Dendritic cell treated with granulocyte-macrophage colony-stimulating factor and Interleukin-4, amounts not matched to agents 40 ng/mL and 50 ng/mL, for 4 days (primary cell): ENCODE results near the gene DCTN5.

Experiments
- H3K27ac Mint-ChIP-seq: one replicate; pipeline ENCODE4 v1.8.0; 2022; ENCODE audit warnings: mild to moderate bottlenecking, mixed read lengths
- H3K27me3 Mint-ChIP-seq: one replicate; pipeline ENCODE4 v1.8.0; 2022; ENCODE audit warnings: mild to moderate bottlenecking, mixed read lengths
- H3K36me3 Mint-ChIP-seq: one replicate; pipeline ENCODE4 v1.8.0; 2022; ENCODE audit warnings: low read depth, mixed read lengths
- H3K4me1 Mint-ChIP-seq: one replicate; pipeline ENCODE4 v1.8.0; 2022; ENCODE audit warnings: low read depth, mixed read lengths
- H3K4me3 Mint-ChIP-seq: one replicate; pipeline ENCODE4 v1.8.0; 2022; ENCODE audit warnings: mild to moderate bottlenecking, moderate library complexity, mixed read lengths
- H3K9me3 Mint-ChIP-seq: one replicate; pipeline ENCODE4 v1.8.0; 2022; ENCODE audit warnings: mixed read lengths
- intact Hi-C: fragments of 100-400 bp; cut with micrococcal nuclease; formaldehyde crosslinking; loops from one replicate; pipeline ENCODE4 v1.15.0; 2022

The DCTN5 gene

DNA sequence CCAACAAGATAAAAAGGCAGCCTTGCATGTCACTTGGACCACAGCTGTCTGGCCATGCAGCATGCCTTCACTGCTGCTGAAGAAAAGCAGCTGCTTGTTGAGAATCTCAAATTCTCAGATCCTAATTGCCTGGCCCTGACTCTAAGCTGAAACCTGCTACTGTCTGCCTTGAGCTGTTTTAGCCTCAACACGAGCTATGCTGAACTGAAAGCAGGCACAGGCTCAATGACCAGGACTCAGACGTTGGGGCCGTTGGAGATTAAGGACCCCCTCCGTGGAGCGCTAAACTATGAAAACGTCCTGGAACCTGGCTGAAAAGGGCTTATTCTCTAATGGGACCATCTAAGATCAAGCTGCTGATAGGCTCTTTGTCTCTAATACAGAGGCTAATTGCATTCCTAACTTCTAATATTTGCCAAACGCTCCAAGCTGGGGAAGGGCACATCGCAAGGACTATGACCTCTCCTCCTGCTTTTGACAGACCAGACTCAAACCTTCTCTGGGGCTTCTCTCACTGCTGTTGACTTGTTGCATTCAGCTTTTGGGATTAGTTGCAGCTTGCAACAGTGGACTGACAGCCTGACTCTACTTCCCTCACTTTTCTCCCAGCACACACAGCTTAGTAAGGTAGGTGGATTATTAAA, 32.8 kb downstream of the DCTN5 start:
- Mint-ChIP-seq H3K4me1 (peaks cover 19% of the 10 kb centered on the region), H3K27ac (no peak overlapping the region), H3K27me3 (no peaks in the 10 kb centered on the region), H3K9me3 (no peaks in the 10 kb centered on the region), H3K36me3 (peaks cover 62% of the 10 kb centered on the region), H3K4me3 (no peak overlapping the region)
- intact Hi-C loops: no loop called here

DNA sequence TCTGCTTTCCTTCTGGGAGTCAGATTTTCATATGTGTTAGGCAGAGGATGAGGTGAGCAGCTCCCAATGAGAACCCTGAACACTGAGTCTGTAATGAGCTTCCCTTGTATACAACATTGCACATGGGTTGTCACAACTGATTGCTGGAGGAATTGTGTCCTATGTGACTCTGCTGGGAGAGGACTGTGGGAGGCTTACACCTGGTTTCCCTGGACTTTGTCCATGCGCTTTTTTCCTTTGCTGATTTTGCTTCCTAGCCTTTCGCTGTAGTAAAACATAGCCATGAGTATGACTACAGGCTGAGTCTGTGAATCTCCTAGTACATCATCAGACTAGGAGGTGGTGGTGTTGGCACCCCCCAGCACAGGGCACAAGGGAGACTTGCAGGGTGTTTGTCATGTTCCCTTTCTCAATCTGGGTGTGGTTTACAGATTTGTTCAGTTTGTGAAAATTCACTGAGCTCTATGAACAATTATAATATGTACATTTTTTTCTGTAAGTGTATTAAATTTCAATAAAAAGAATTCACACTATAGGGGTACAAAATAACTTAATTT, 35.7 kb downstream of the DCTN5 start:
- intact Hi-C loops: no loop called here
- H3K9me3 Mint-ChIP-seq: no peaks in the 10 kb centered on the region
- no peak overlapping the region for H3K4me3 Mint-ChIP-seq
- H3K4me1 Mint-ChIP-seq: peaks cover 34% of the 10 kb centered on the region
- H3K27me3 Mint-ChIP-seq: no peaks in the 10 kb centered on the region
- H3K36me3 Mint-ChIP-seq: peaks cover 52% of the 10 kb centered on the region
- no peak overlapping the region for H3K27ac Mint-ChIP-seq

DNA sequence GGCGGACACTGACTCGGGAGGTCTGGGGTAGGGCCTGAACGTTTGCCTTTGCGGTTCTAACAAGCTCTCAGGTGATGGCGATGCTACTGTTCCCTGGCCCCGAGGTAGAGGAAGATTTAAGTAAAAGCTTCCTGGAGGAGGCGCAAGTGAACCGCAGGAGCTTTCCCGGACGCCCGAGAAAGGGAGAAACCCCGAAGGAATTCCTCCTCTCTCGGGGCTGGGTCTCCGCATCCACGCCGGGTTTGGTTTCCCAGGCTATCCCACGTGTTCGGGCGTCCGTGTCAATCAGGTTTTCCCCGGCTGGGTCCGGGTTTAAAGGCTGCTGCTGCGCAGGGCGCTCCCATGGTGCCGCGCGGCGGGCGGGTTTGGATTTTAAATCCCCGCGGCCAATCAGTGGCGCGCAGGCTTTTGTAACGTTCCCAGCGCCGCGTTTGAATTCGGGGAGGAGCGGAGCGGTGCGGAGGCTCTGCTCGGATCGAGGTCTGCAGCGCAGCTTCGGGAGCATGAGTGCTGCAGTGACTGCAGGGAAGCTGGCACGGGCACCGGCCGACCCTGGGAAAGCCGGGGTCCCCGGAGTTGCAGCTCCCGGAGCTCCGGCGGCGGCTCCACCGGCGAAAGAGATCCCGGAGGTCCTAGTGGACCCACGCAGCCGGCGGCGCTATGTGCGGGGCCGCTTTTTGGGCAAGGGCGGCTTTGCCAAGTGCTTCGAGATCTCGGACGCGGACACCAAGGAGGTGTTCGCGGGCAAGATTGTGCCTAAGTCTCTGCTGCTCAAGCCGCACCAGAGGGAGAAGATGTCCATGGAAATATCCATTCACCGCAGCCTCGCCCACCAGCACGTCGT, 37.4 kb downstream of the DCTN5 start, which contains the start of gene PLK1:
TSS of gene PLK1 (plus strand) at position 460 of the 844 bp plus-strand sequence. CDS start at position 504, 44 bp downstream.
- peaks cover 38% of the 10 kb centered on the region for H3K4me1 Mint-ChIP-seq
- peaks cover 56% of the 10 kb centered on the region for H3K36me3 Mint-ChIP-seq
- peak within 1 kb of the TSS; percentile 90 for H3K4me3 Mint-ChIP-seq
- H3K9me3 Mint-ChIP-seq: no peaks in the 10 kb centered on the region
- H3K27me3 Mint-ChIP-seq: no peaks in the 10 kb centered on the region
- intact Hi-C loops: no loop called here
- H3K27ac Mint-ChIP-seq: peak within 1 kb of the TSS; percentile 57

DNA sequence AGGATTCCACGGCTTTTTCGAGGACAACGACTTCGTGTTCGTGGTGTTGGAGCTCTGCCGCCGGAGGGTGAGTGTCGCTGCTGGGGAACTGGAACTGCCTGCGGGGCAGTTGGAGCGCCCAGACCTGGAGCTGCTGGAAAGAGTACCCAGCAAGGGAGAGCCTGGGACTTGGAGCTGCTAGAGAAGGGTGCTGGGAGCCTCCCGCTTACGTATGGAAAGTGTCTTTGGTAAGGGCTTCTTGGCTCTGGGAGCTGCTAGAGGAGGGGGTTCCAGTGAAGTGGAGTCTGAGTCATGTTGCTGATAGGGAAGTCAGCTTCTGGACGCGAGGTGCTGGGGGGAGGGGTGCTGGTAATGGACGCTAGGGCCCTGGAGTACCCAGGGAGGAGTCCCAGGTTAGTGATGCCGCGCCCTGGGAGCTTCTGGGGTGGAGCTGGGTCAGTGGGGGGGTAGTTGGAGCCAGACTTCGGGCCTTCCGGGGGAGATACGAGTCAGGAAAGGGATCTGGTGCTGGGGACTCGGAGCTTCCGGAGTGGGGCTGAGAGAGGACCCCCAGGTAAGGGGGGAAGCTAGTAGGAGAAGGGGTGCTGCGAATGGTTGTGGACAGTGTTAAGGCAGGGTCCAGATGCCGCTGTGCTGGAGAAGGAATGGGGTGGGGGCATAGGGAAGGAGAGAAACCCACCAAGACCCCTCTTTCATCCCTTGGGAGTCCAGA, 38.2 kb downstream of the DCTN5 start:
- intact Hi-C loops: no loop called here
- H3K9me3 Mint-ChIP-seq: no peaks in the 10 kb centered on the region
- peak overlapping the region; percentile 90 for H3K4me3 Mint-ChIP-seq
- H3K27ac Mint-ChIP-seq: peak overlapping the region; percentile 57
- H3K27me3 Mint-ChIP-seq: no peaks in the 10 kb centered on the region
- peaks cover 38% of the 10 kb centered on the region for H3K4me1 Mint-ChIP-seq
- H3K36me3 Mint-ChIP-seq: peaks cover 57% of the 10 kb centered on the region

DNA sequence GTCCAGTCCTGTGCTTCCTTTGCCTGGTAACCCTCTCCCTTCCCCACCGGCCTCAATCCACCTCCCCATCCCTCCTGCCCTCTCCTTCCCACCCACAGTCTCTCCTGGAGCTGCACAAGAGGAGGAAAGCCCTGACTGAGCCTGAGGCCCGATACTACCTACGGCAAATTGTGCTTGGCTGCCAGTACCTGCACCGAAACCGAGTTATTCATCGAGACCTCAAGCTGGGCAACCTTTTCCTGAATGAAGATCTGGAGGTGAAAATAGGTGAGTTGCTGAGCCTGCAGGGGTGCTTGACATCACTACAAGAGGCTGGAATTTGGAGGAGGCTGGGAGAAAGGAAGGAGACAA, 38.7 kb downstream of the DCTN5 start:
- Mint-ChIP-seq H3K36me3 (peaks cover 57% of the 10 kb centered on the region), H3K4me1 (peaks cover 38% of the 10 kb centered on the region)

DNA sequence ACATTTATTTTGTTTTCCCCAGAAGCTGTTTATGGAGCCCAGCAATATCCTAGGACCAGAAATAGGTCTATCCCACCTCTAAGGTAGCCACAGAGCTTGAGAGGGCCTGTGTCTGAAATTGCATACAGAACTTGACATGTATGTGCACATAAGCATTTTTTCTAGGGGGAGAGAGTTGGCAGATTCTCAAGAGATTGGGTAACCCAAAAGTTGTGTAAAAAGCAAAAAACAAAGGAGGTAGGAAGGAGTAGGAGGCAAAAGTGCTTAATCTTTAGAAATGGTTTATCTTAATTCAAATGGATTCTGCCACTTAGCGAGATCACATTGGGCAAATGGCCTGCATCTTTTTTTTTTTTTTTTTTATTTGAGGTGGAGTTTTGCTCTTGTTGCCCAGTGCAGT, 40.9 kb downstream of the DCTN5 start:
- Mint-ChIP-seq H3K27ac (no peak overlapping the region), H3K36me3 (peaks cover 68% of the 10 kb centered on the region), H3K4me1 (peaks cover 38% of the 10 kb centered on the region), H3K9me3 (no peaks in the 10 kb centered on the region), H3K4me3 (no peak overlapping the region), H3K27me3 (no peaks in the 10 kb centered on the region)
- intact Hi-C loops: no loop called here

More for the DNA sequence above, 38.7 kb downstream of the DCTN5 start:
- intact Hi-C loops: no loop called here
- Mint-ChIP-seq H3K27ac (peak overlapping the region; percentile 57), H3K9me3 (no peaks in the 10 kb centered on the region), H3K27me3 (no peaks in the 10 kb centered on the region), H3K4me3 (peak overlapping the region; percentile 90)

GRCh38 chr16:23683487-23683886, 42.2 kb downstream of the DCTN5 start:
- Mint-ChIP-seq H3K4me3 (no peak overlapping the region), H3K9me3 (no peaks in the 10 kb centered on the region), H3K4me1 (peaks cover 34% of the 10 kb centered on the region), H3K27me3 (no peaks in the 10 kb centered on the region), H3K36me3 (peaks cover 81% of the 10 kb centered on the region), H3K27ac (no peak overlapping the region)
- intact Hi-C loops: no loop called here

DNA sequence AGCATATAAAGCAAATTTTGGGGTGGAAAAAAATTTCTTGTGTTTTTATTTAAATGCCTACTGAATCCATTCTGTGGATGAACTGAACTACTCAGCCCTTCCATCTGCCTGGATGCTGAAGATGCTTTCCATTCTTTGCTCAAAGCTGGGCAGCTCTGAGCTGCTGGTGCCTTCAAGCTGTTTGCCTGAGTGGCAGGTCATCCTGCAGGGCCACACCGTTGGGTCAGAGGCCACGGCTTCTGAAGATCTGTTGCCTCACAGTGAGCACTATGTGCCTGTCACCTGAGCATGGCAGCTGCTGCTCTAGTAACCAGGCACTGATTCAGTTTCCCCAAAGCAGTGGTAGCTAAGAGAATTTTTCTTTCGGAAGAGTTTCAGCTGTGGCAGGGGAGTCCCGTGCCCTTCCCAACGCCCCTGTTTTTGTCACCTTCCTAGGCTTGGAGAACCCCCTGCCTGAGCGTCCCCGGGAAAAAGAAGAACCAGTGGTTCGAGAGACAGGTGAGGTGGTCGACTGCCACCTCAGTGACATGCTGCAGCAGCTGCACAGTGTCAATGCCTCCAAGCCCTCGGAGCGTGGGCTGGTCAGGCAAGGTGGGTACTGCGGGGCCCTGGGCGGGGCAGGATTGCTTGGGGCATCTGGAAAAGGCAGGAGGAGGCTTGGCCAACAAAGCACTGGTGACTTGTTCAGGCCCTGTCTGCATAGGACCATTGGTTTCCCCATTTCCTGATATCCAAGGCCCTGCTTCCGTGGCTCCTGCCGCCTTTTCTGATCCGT, 46.0 kb downstream of the DCTN5 start:
- intact Hi-C loops: no loop called here
- no peaks in the 10 kb centered on the region for H3K27me3 Mint-ChIP-seq
- peaks cover 92% of the 10 kb centered on the region for H3K36me3 Mint-ChIP-seq
- no peaks in the 10 kb centered on the region for H3K9me3 Mint-ChIP-seq
- no peak overlapping the region for H3K4me3 Mint-ChIP-seq
- H3K4me1 Mint-ChIP-seq: peaks cover 2% of the 10 kb centered on the region
- H3K27ac Mint-ChIP-seq: no peak overlapping the region

- H3K9me3 Mint-ChIP-seq: no peaks in the 10 kb centered on the region
- peaks cover under 1% of the 10 kb centered on the region for H3K27me3 Mint-ChIP-seq
- no peak overlapping the region for H3K4me3 Mint-ChIP-seq
- intact Hi-C loops: no loop called here
- H3K4me1 Mint-ChIP-seq: peaks cover 2% of the 10 kb centered on the region
- peaks cover 68% of the 10 kb centered on the region for H3K36me3 Mint-ChIP-seq
- H3K27ac Mint-ChIP-seq: no peak overlapping the region
These were observed 48.3 kb downstream of the DCTN5 start for GRCh38 chr16:23689442-23690187.

GRCh38 chr16:23690771-23691482, 49.7 kb downstream of the DCTN5 start:
- H3K4me1 Mint-ChIP-seq: peaks cover 9% of the 10 kb centered on the region
- peaks cover 55% of the 10 kb centered on the region for H3K36me3 Mint-ChIP-seq
- peaks cover 7% of the 10 kb centered on the region for H3K27me3 Mint-ChIP-seq
- H3K9me3 Mint-ChIP-seq: no peaks in the 10 kb centered on the region
- H3K27ac Mint-ChIP-seq: no peak overlapping the region
- no peak overlapping the region for H3K4me3 Mint-ChIP-seq
- intact Hi-C loops: no loop called here

DNA sequence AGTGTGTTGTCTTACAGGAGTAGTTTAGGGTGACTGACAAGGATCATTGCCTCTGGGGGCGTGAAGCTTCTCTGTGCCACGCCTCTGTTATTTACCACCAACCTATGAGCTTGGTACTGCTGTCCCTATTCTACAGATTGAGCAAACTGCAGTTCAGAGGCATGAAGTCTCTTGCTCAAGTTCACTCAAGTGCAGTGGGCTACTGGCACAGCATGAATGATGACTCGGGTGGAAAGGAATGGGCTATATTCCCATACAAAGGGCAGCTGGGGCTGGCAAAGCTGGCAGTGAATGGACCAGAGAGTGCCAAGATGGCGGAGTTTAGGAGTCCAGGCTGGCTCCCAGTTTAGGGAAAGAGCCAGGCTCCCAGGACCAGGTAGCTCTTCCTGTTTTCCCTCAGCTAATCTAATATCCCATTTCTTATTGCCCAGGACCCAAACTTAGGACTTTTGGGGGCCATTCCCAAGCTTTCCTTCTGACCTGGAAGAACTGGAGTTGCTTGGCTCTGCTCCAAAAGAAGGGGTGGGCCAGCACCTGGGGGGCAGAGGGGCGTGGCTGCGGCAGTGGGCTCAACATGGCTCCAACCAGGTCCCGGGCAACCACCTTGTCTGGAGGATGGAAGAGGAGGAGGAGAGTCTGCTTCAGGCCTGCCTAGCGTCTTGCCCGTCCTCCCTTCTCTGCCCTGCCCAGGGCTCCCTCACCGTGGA, 50.4 kb downstream of the DCTN5 start:
- peaks cover 9% of the 10 kb centered on the region for H3K4me1 Mint-ChIP-seq
- H3K4me3 Mint-ChIP-seq: no peak overlapping the region
- peaks cover 48% of the 10 kb centered on the region for H3K36me3 Mint-ChIP-seq
- H3K9me3 Mint-ChIP-seq: no peaks in the 10 kb centered on the region
- intact Hi-C loops: no loop called here
- H3K27me3 Mint-ChIP-seq: peaks cover 7% of the 10 kb centered on the region
- no peak overlapping the region for H3K27ac Mint-ChIP-seq
